GM19397 (cell line): ENCODE measurements around the gene TAS2R1.

Experiments
- ATAC-seq: cut with Tn5 transposase; IDR thresholded peaks from one replicate; pipeline ENCODE4 v1.9.1; 2021; ENCODE audit warnings: mild to moderate bottlenecking, moderate library complexity; ENCODE audit not compliant: unreplicated experiment

Gene TAS2R1

GRCh38 chr5:9630251-9630650 is at the start of gene TAS2R1:
Gene TAS2R1, minus strand, starts transcription at chr5:9630351. Its CDS starts 319 bp downstream, at chr5:9630032.
- no peak for ATAC-seq

DNA sequence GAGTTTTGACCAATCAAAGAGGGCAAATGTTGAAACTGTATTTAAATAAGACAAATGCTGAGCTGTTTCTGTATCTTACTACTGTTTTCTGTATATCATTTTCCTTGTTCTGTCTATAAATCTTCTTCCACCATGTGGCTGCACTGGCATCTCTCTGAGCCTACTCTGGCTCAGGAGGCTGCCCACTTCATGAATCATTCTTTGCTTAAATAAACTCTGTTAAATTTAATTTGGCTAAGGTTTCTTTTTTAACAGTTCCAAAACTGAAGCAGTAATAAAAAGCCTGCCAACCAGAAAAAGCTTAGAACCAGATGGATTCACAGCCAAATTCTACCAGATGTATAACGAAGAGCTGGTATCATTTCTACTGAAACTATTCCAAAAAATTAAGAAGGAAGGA is 40.2 kb upstream of the TAS2R1 start:
- no peak for ATAC-seq

- ATAC-seq: no peak
Observed at GRCh38 chr5:9667906-9668305, 37.8 kb upstream of the TAS2R1 start.

DNA sequence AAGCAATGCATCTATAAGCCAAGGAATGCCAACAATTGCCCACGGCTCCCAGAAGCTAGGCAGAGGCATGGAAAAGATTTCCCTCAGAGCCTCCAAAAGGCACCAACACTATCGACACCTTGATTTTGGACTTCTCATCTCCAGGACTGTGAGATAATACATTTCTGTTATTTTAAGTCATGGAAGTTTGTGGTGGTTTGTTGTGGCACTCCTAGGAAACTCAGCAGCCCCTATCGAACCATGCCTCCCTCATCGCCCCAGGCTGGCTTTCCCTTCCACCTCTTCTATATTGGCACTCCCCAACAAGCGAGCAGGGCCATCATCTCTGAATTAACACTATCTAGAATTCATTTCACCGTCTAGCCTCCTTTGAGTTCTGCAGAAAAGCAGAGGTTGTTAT is 33.7 kb upstream of the TAS2R1 start:
- no peak for ATAC-seq

- ATAC-seq: no peak
Observed at GRCh38 chr5:9661316-9662015, 31.3 kb upstream of the TAS2R1 start.

DNA sequence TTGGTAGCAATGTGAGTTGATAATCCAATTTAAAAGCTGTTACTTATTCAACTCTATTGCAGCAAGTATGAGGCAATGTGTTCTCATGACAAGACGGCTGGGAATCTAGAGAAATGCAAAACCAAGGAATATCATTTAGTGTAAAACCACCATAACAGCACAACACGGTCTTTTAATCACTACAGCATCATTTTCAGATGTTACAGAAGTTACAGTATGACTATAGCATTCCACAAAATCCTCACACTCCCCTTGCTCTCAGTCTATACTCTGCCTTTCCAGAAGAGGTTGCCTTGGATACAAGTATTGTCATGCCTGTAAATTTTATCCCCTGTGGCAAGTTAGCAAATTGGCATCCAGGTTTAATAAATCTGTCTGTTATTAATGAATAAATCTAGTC is 28.6 kb upstream of the TAS2R1 start:
- ATAC-seq: no peak

GRCh38 chr5:9657819-9658218 is 27.7 kb upstream of the TAS2R1 start:
- no peak for ATAC-seq

DNA sequence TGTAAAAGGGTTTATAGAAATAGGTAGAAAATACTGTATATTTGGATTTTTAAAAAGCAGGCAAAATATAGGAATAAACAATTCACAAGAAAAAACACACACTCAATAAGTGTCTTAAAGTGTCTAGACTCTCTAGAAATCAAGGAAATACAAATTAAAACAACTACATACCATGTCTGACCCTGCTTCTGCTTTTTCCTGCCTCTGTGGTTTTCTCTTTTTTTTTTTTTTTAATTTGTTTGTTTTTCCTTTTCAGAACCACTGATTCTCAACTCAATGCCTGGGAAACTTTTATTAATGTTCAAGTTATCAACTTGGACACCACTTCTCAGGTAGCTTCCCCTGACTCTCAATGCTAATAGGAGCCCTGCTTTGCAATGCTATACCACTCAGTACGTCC is 25.5 kb upstream of the TAS2R1 start:
- no peak for ATAC-seq

DNA sequence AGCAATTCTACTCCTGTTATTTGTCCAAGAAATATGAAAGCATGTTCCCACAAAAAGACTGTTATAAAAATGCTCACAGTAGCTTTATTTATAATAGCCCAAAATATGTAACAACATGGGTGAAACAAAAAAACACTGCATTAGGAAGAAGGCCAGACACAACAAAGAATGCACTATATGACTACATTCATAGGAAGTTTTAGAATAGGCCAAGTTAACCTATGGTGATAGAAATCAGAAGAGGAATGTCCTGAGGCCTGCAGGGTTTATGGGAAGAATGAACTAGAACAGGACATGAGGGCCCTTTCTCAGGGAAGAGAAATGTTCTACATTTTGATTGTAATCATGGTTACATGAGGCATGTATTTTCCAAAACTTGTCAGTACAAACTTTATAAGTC is 24.7 kb upstream of the TAS2R1 start:
- no peak for ATAC-seq

GRCh38 chr5:9653811-9654210 is 23.7 kb upstream of the TAS2R1 start:
- ATAC-seq: peak; percentile 96

- ATAC-seq: no peak
Observed at GRCh38 chr5:9653061-9653460, 22.9 kb upstream of the TAS2R1 start.

DNA sequence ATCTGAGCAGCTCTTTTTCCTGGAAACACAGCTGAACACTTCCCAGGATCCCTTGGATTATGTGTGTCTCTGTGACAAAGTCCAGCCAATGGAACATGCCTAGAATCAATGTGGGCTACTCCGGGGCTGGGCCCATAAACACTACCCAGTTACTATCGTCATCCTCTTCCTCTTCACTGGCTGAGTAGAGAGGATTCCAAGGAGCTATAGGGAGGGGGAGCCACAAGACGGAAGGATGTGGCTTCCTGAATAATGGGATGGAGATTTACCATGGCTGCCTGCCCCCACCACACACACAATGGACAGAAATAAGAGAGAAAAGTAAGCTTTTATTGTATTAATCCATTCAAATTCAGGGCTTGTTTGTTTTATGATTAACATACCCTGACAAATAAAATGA is 22.1 kb upstream of the TAS2R1 start:
- ATAC-seq: no peak

GRCh38 chr5:9646843-9647242 is 16.7 kb upstream of the TAS2R1 start:
- no peak for ATAC-seq

- no peak for ATAC-seq
Observed at GRCh38 chr5:9644630-9645029, 14.5 kb upstream of the TAS2R1 start.

DNA sequence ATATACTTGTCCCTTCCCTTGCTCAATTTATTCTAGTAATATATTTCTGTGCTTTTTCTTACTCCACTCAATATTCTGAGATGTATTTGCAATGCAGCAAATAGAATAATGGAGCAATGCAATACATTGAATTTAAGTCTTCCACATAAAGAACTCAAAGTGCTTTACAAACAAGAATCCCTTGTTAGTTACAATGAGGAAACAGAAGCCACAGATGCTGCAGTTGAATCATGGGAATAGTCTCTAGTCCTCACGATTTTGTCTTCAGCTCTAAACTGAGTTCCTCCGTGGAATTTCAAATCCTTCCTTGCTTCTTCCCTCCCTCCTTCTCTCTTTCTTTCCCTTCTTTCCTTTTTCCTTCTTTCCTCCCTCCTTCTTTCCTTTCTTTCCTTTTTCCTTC is 12.5 kb upstream of the TAS2R1 start:
- ATAC-seq: no peak

- ATAC-seq: no peak
Observed at GRCh38 chr5:9641806-9642355, 11.7 kb upstream of the TAS2R1 start.

DNA sequence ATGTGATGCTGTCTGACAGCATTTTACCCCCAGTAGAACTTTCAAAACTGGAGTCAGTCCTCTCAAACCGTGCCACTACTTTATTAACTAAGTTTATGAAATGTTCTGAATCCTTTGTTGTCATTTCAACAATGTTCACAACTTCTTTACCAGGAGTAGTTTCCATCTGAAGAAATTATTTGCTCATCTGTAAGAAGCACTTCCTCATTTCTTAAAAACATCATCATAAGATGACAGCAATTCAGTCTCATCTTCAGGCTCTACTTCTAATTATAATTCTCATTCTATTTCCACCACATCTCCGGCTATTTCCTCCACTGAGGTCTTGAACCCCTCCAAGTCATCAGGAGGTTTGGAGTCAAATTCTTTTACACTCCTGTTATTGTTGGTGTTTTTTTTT is 2.3 kb upstream of the TAS2R1 start:
- no peak for ATAC-seq

DNA sequence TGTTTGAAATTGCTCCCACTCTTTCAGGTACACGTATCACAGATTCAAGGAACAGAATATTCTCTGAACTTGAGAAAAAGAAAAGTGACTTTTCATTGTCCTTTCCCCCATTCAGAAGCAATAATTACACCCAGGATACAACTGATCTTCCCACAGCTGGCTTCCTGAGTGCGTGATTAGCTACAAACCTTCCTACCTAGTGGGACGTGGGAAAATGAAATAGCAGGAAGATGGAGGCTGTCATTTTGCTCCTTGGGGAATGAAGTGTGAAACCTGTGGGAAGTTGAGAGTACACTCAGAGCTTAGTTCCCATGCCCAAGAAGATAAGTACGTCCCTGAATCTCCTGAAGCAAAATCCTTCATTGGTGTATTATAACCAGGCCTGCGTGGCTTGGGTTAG is 2.6 kb downstream of the TAS2R1 start:
- ATAC-seq: no peak

GRCh38 chr5:9626955-9627354 is 3.2 kb downstream of the TAS2R1 start:
- no peak for ATAC-seq

DNA sequence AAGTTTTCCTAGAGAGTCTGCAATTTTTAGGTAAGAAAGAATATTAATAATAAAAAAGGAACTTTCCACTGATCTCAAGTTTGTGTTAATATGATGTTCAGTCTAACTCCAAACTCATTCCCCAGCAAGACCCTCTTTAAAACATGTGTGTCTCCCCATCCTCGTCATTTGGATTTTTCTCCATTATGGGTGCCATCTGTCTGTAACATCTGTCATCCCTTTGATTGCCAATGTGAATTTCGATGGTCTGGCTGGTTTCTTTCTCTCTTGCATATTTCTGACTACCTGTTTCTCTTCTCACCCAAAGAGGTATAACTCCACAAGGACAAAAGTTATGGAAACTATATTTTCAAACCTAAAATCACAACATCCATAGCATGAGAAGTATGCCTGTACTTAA is 4.4 kb downstream of the TAS2R1 start:
- ATAC-seq: no peak

- no peak for ATAC-seq
Observed at GRCh38 chr5:9625286-9625685, 4.9 kb downstream of the TAS2R1 start.

DNA sequence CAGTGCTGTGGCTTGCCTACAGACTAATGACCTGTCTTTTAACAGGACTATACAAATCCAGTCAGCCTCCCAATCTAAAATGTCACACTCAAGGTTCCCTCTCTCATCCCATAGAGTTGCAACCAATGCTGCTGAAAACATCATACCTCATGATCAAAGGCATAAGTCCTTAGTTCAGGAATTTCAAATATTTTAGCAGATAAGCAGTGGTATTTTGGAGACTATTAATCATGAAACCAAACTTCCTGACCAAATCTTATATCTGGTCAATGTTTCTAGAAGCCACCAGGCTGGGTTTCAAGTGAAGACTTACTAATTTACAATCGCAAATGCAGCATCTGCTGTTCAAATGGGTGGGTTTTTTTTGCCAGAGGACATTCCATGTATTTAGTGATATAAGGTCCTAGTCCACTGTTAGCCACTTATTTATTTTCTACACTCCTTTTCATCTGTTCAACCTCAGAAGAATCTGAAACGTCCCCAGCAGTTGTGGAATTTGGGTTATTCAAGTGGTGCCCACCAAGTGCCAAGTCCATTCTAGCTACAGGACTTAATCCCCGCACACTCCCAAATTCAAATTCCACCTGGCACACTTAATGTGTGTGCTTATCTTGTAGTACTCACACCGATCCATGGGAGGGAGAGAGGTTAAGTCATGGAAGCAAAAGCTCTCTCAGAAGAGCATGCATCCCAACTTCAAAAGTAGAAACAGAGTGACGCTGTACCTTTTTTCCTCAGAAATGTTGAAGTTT is 5.8 kb downstream of the TAS2R1 start:
- ATAC-seq: no peak
